NCI-H524 (cell line): ENCODE results near the gene SCYGR5.
"Not testable (repeated sequence)": the region's sequence is repeated elsewhere in the genome, so short reads cannot be mapped to it uniquely, and the experiment has no call there.

Source experiments
- DNase-seq, 2 experiments: peaks; one replicate each; lab custom pipeline; 2025; lab: John Stamatoyannopoulos, UW

SCYGR5 gene

GRCh38 chr2:227666631-227667170 lies at the start of gene SCYGR5:
TSS of gene SCYGR5 (plus strand) at chr2:227666804. CDS start at chr2:227666804, 0 bp downstream.
- not testable (repeated sequence) for DNase-seq

GRCh38 chr2:227617316-227618230 lies 49.0 kb upstream of the SCYGR5 start, which contains the start of gene SCYGR4:
TSS of gene SCYGR4 (plus strand) at chr2:227617498. CDS start at chr2:227617498, 0 bp downstream.
- no peak for DNase-seq

GRCh38 chr2:227623226-227623625 lies 43.4 kb upstream of the SCYGR5 start:
- no peak for DNase-seq

GRCh38 chr2:227625420-227625819 lies 41.2 kb upstream of the SCYGR5 start:
- no peak for DNase-seq

GRCh38 chr2:227626580-227627151 lies 39.9 kb upstream of the SCYGR5 start:
- no peak for DNase-seq

- no peak for DNase-seq
Measured at GRCh38 chr2:227627769-227628168, 38.8 kb upstream of the SCYGR5 start.

- no peak for DNase-seq
Measured at GRCh38 chr2:227629435-227629834, 37.2 kb upstream of the SCYGR5 start.

- DNase-seq: no peak
Measured at GRCh38 chr2:227630322-227630721, 36.3 kb upstream of the SCYGR5 start.

GRCh38 chr2:227632827-227633226 lies 33.8 kb upstream of the SCYGR5 start:
- DNase-seq: no peak

GRCh38 chr2:227634201-227634600 lies 32.4 kb upstream of the SCYGR5 start:
- no peak for DNase-seq

GRCh38 chr2:227642656-227643055 lies 23.9 kb upstream of the SCYGR5 start:
- no peak for DNase-seq

GRCh38 chr2:227643990-227644551 lies 22.5 kb upstream of the SCYGR5 start:
- DNase-seq: no peak

GRCh38 chr2:227653419-227653818 lies 13.2 kb upstream of the SCYGR5 start:
- no peak for DNase-seq

GRCh38 chr2:227654426-227654825 lies 12.2 kb upstream of the SCYGR5 start:
- DNase-seq: no peak

- no peak for DNase-seq
Measured at GRCh38 chr2:227655454-227655853, 11.2 kb upstream of the SCYGR5 start.

GRCh38 chr2:227657199-227657845 lies 9.3 kb upstream of the SCYGR5 start:
- no peak for DNase-seq

- no peak for DNase-seq
Measured at GRCh38 chr2:227661025-227661649, 5.5 kb upstream of the SCYGR5 start.

- no peak for DNase-seq
Measured at GRCh38 chr2:227661827-227662226, 4.8 kb upstream of the SCYGR5 start.

GRCh38 chr2:227665189-227665940 lies 1.2 kb upstream of the SCYGR5 start:
- DNase-seq: no peak

GRCh38 chr2:227671170-227671905 lies 4.7 kb downstream of the SCYGR5 start:
- no peak for DNase-seq
